Activated naive CD4-positive, alpha-beta T cell treated with anti-CD3 and anti-CD28 coated beads, Interleukin-2, amount 50 U/mL, for 72 hours (primary cell): ENCODE measurements around the gene POLR1A. TPM values are rescaled to one million over a fixed set of nuclear protein-coding genes. Genes with fewer than 3 reads are reported as not detected.
A peak's percentile ranks its signal among the peaks of the same experiment; 100 is the strongest.
"Not testable (repeated sequence)": the region's sequence is repeated elsewhere in the genome, so short reads cannot be mapped to it uniquely, and the experiment has no call there.

Source experiments
- ATAC-seq, 2 donors: fragments of 150-1000 bp; cut with Tn5 transposase; 2 replicates each; pipeline ENCODE4 v1.10.0; 2021; ENCODE audit warnings: mild to moderate bottlenecking in 2 of 2, moderate library complexity in 2 of 2
- DNase-seq, 2 donors: peaks; one replicate each; pipeline ENCODE4 v3.0.0; 2021 to 2022; ENCODE audit warnings: low spot score in 2 of 2
- H3K27ac Mint-ChIP-seq, 2 donors: one replicate each; pipeline ENCODE4 v1.8.0; 2022; ENCODE audit warnings: mild to moderate bottlenecking in 2 of 2, mixed read lengths in 2 of 2
- H3K36me3 Mint-ChIP-seq, 2 donors: one replicate each; pipeline ENCODE4 v1.8.0; 2022; ENCODE audit warnings: mixed read lengths in 2 of 2
- H3K9me3 Mint-ChIP-seq, 2 donors: one replicate each; pipeline ENCODE4 v1.8.0; 2022; ENCODE audit warnings: mixed read lengths in 2 of 2
- total RNA-seq, 2 donors: library from RNA; stranded (reverse); gene quantifications; one replicate each; pipeline ENCODE4 v1.2.3, GENCODE V29; 2022

POLR1A gene
- total RNA-seq, 2 donors from 2014 or later, result 32.8 to 38.8 TPM

- not testable (repeated sequence) for H3K9me3 Mint-ChIP-seq, ATAC-seq, H3K36me3 Mint-ChIP-seq, H3K27ac Mint-ChIP-seq, DNase-seq
Measured at GRCh38 chr2:85992053-85992452, 113.6 kb downstream of the POLR1A start.

- Mint-ChIP-seq H3K9me3 (no peaks in the 10 kb centered on the region), H3K36me3 (no peaks in the 10 kb centered on the region), H3K27ac (no peak overlapping the region)
- ATAC-seq (no peak), DNase-seq (no peak)
Measured at GRCh38 chr2:85990084-85990483, 115.6 kb downstream of the POLR1A start.

GRCh38 chr2:85989288-85989865, 116.3 kb downstream of the POLR1A start:
- Mint-ChIP-seq H3K36me3 (no peaks in the 10 kb centered on the region), H3K9me3 (no peaks in the 10 kb centered on the region), H3K27ac (no peak overlapping the region)
- no peak for DNase-seq
- ATAC-seq, result no peak

- no peak for DNase-seq
- Mint-ChIP-seq H3K36me3 (no peaks in the 10 kb centered on the region), H3K9me3 (no peaks in the 10 kb centered on the region), H3K27ac (no peak overlapping the region)
- no peak for ATAC-seq
Measured at GRCh38 chr2:85988914-85989270, 116.8 kb downstream of the POLR1A start.

- H3K9me3 Mint-ChIP-seq, result no peaks in the 10 kb centered on the region
- no peaks in the 10 kb centered on the region for H3K36me3 Mint-ChIP-seq
- H3K27ac Mint-ChIP-seq, result no peak overlapping the region
- ATAC-seq, result no peak
- no peak for DNase-seq
Measured at GRCh38 chr2:85988175-85988913, 117.3 kb downstream of the POLR1A start.

GRCh38 chr2:85987266-85988174, 118.2 kb downstream of the POLR1A start:
- Mint-ChIP-seq H3K36me3 (no peaks in the 10 kb centered on the region), H3K27ac (no peak overlapping the region), H3K9me3 (no peaks in the 10 kb centered on the region)
- ATAC-seq, result no peak
- no peak for DNase-seq

GRCh38 chr2:85986121-85986520, 119.6 kb downstream of the POLR1A start:
- Mint-ChIP-seq H3K9me3 (no peaks in the 10 kb centered on the region), H3K27ac (no peak overlapping the region), H3K36me3 (no peaks in the 10 kb centered on the region)
- no peak for ATAC-seq
- no peak for DNase-seq

GRCh38 chr2:85984788-85985187, 120.9 kb downstream of the POLR1A start:
- ATAC-seq, result no peak
- Mint-ChIP-seq H3K36me3 (no peaks in the 10 kb centered on the region), H3K27ac (no peak overlapping the region), H3K9me3 (no peaks in the 10 kb centered on the region)
- DNase-seq, result no peak

GRCh38 chr2:85983766-85984165, 121.9 kb downstream of the POLR1A start:
- Mint-ChIP-seq H3K27ac (no peak overlapping the region), H3K9me3 (no peaks in the 10 kb centered on the region), H3K36me3 (no peaks in the 10 kb centered on the region)
- ATAC-seq (no peak), DNase-seq (no peak)

GRCh38 chr2:85981579-85982247, 124.0 kb downstream of the POLR1A start:
- ATAC-seq, result no peak
- Mint-ChIP-seq H3K9me3 (no peaks in the 10 kb centered on the region), H3K36me3 (no peaks in the 10 kb centered on the region), H3K27ac (no peak overlapping the region)
- no peak for DNase-seq

GRCh38 chr2:85978883-85979780, 126.6 kb downstream of the POLR1A start:
- no peak for ATAC-seq
- DNase-seq, result no peak
- H3K27ac Mint-ChIP-seq, result peak overlapping the region in 1 of 2 donors; percentile 7
- no peaks in the 10 kb centered on the region for H3K36me3 Mint-ChIP-seq
- H3K9me3 Mint-ChIP-seq, result no peaks in the 10 kb centered on the region

GRCh38 chr2:85976106-85976920, 129.4 kb downstream of the POLR1A start:
- no peak overlapping the region for H3K27ac Mint-ChIP-seq
- DNase-seq, result no peak
- no peaks in the 10 kb centered on the region for H3K36me3 Mint-ChIP-seq
- no peak for ATAC-seq
- H3K9me3 Mint-ChIP-seq, result peaks cover 4 to 10% of the 10 kb centered on the region in 2 donors

GRCh38 chr2:85975581-85975980, 130.1 kb downstream of the POLR1A start:
- Mint-ChIP-seq H3K36me3 (no peaks in the 10 kb centered on the region), H3K27ac (no peak overlapping the region), H3K9me3 (peaks cover 4 to 10% of the 10 kb centered on the region in 2 donors)
- ATAC-seq (no peak), DNase-seq (no peak)

- ATAC-seq, result no peak
Measured at GRCh38 chr2:85974390-85974789, 131.3 kb downstream of the POLR1A start.

GRCh38 chr2:85972355-85972754, 133.3 kb downstream of the POLR1A start:
- Mint-ChIP-seq H3K9me3 (peaks cover 4 to 10% of the 10 kb centered on the region in 2 donors), H3K36me3 (no peaks in the 10 kb centered on the region), H3K27ac (no peak overlapping the region)
- DNase-seq (no peak), ATAC-seq (no peak)

More at GRCh38 chr2:85974390-85974789, 131.3 kb downstream of the POLR1A start:
- Mint-ChIP-seq H3K36me3 (no peaks in the 10 kb centered on the region), H3K27ac (no peak overlapping the region), H3K9me3 (peaks cover 4 to 10% of the 10 kb centered on the region in 2 donors)
- no peak for DNase-seq
